GM18907 (cell line): ENCODE measurements around the gene NOL8.

Experiments
- ATAC-seq: cut with Tn5 transposase; IDR thresholded peaks from one replicate; pipeline ENCODE4 v1.9.1; 2021; ENCODE audit warnings: mild to moderate bottlenecking, moderate library complexity; ENCODE audit not compliant: unreplicated experiment

The NOL8 gene

DNA sequence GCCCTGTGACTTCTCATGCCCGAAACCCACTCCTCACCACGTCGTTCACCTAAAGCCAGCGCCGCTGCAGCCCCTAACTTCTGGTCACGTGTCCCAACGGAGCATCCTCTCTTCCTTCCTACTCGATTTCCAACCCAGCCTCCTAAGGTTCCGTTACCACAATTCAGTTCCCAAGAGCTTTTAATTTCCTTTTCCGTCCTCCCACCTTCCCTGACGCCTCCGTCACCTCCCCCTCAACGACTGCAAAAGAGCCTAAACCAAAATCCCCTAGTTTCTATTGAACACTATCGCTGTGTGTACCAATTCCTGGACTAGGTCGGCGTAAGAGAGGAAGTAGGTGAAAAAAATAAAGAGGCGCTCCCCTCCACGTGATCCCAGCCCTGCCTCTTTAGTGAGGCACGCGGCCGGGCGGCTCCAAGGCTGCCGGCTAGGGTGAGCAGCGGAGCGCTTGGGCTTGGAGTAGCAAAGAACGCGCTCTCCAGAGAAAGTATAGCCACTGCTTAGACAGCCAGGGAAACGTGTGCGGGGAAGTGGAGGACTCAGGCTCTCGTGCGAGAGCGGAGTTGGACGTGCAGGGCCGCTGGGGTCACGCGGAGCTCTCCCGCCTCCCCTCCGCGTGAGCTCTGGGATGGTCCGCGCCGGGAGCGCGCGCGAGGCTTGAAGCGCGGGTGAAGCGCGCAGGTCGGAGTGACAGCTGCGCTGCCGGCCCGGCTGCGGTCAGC lies at the start of gene NOL8, which contains the start of gene CENPP:
Gene NOL8 (minus strand): TSS at position 82 of the 722 bp plus-strand sequence. CDS start 1,189 bp downstream, outside the sequence.
Gene CENPP (plus strand): TSS at position 685 of the 722 bp plus-strand sequence.
- ATAC-seq, result peak; percentile 91

GRCh38 chr9:92373167-92373566 lies 48.0 kb upstream of the NOL8 start:
- no peak for ATAC-seq

DNA sequence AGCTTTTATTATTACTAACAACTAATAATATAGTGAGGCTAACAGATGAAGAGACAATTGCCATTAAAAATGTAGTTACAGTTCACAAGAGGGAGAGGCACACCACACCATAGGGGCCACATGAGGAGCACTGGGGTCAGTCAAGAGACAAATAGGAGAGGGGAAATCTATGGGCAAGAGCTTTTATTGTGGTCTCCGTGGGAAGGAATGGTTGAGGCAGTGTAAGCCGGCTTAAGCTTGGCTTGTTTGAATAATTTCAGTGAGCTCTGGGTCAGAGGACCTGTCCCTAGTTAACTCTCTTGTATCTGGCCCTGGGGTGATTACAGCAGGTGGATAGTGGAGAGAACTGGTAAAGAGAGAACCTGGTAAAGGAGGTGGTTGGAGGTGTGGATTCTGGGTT lies 43.9 kb upstream of the NOL8 start:
- ATAC-seq, result no peak

GRCh38 chr9:92360083-92360482 lies 34.9 kb upstream of the NOL8 start:
- ATAC-seq, result no peak

DNA sequence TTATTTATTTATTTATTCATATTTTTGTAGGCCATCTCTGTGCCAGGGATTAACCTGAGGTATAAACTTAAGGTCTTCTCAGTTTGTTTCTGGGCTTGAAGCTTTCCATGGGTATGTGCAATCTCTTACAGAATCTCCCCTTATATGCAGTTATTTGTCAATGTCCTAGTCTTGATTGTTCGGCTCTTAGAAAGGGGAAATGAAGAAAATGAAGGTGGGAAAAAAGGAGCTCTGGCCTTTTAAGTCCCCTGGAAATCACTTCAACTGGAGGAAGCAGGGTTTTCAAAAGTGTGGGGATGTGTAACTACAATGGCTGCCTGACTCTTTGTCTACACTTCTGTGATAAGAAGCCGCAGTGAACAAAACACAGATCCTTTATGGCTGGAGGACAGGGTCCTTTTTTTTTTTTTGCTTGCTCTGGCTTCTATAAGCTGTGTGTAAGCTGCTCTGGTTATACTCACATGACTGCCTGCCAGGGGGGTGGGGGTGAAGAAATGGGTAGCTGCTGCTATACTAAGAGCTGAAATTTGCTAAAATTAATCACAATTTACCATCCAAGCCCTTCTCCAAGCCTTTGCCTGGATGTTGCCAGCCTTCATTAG lies 34.3 kb upstream of the NOL8 start:
- no peak for ATAC-seq

DNA sequence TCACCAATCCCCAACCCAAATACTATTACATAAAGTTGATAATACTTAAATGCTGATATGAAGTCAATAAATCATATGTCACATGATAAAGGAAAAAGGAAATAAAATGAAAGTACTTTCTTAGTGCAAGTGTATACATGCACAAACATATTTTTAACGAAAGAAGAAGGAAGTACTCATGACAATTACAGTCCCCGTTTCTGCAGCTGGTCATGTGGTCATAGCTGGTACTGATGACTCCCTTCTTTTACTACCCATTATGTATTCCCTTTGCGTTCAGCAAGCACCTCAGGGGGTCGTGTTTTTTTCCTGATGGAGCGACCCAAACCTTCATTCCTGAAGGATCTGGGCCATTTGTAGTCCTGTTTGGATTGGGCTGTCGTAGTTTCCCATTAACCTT lies 27.9 kb upstream of the NOL8 start:
- ATAC-seq, result no peak

- ATAC-seq, result no peak
Measured at GRCh38 chr9:92350740-92351133, 25.6 kb upstream of the NOL8 start.

- ATAC-seq, result no peak
Measured at GRCh38 chr9:92349771-92350739, 24.9 kb upstream of the NOL8 start.

GRCh38 chr9:92345582-92345981 lies 20.4 kb upstream of the NOL8 start:
- no peak for ATAC-seq

GRCh38 chr9:92342825-92343488 lies 17.8 kb upstream of the NOL8 start:
- no peak for ATAC-seq

GRCh38 chr9:92341578-92341977 lies 16.4 kb upstream of the NOL8 start:
- no peak for ATAC-seq

DNA sequence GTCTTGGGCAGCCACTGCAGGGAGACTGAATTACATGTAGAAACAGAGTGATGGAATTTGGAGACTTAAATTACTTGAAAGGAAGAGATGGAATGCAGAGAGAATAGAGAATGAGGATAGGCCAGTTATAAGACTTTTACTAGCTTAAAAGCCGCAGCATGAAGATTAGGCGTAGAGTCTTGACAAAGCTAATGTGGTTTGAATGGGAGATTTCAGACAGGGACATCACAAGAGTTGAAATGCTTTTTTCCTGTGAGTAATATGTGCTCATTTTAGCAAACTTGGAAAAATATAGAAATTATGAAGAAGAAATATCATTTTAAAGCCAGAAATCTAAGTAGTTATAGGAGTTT lies 8.1 kb upstream of the NOL8 start:
- ATAC-seq, result no peak

- ATAC-seq, result no peak
Measured at GRCh38 chr9:92332577-92333281, 7.6 kb upstream of the NOL8 start.

GRCh38 chr9:92328225-92328624 lies 3.1 kb upstream of the NOL8 start:
- ATAC-seq, result no peak

- no peak for ATAC-seq
Measured at GRCh38 chr9:92327283-92327850, 2.2 kb upstream of the NOL8 start.

DNA sequence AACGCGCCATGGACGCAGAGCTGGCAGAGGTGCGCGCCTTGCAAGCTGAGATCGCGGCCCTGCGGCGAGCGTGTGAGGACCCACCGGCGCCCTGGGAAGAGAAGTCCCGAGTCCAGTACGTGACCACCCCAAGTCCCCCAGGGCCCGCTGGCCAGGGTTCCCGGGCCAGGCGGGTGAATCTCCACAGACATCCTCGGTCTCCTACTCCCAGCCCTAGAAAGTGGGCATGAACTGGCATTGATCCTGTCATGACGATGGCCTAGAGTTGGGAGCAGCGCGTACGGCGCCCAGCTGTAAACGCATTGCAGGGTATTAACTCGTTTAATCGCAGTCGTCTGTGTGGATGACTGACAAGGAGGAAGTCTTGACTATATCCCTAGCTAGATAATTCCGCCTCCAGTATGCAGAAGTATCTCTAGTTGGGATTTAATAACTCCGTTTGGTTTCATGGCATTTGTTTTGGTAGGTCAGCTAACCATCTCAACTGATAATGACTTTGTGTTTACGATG lies 896 bp upstream of the NOL8 start:
- no peak for ATAC-seq

DNA sequence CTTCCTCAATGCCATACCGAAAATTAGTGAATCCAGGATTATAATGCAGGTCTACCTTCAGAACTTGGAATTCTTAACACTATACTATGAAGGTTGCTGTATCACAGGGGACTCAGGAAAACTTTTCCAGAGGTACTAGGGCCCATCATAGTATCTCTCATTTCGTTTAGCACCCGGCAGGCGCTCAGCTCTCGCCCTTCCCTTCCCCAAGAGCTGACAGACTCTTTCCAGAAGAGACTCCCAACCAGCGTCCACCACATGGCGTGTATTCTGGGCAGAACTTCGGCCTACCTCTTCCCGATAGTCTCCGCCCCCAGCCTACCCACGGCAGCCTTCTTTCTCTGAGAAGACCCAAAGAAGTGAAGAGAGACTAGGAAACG lies 271 bp downstream of the NOL8 start:
- ATAC-seq, result no peak

DNA sequence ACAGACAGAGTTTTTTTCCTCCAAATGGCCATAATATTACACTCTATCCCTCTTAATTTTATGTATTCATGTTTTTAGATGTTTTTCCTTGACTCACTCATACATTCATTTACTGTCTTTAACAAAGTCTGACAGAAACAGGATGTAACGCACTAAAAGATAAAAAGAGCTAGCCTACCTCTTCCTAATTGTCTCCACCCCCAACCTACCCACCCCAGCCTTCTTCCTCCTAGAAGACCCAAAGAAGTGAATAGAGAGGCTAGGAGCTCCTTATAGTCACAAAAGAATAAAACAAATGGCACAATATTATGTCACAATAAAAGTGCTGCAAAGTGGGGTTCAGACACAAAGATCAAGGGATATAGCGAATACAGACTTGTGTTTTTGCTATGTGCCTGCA lies 719 bp downstream of the NOL8 start:
- ATAC-seq, result no peak

DNA sequence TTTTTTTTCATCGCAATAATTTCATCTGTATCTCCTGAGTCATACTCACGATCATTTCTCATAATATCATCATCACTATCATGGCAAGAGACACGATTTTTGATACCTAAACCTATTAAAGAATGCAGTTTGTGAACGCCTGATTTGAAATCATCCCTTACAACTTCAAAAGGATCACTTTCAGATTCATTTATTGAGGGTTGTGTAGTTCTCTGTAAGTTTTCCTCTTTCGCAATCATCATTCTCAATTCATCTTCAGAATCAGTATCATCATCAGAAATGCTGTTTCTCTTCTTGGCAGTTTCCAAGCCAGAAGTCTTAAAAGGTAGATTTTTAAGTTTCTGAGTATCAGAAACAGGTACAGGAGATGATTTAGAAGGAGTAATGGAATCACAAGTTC lies 9.7 kb downstream of the NOL8 start:
- no peak for ATAC-seq

DNA sequence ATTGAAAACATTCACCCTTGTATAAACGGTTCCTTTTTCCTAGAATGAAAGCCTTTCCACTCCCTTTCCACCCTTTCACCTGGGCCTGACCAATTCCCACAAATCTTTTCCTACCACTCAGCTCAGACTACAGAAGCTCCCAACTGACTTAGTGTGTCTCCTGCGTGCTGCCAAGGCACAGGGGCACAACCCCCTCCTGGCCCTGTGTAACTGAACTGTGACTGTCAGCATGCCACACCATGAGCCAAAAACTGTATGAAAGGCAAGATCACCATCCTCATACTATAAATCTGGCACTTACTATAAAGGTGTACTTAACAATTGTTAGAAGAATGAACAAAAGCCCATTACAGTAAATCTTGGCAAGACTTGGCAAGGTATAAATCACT lies 11.5 kb downstream of the NOL8 start:
- ATAC-seq, result no peak
